SKM-1 treated with dmso at 0.1 percent for 144 hours (cell line): ENCODE results near the gene ARG2.

Source experiments
- DNase-seq: peaks from one replicate; lab custom pipeline; 2025; ENCODE audit not compliant: unreplicated experiment; lab: John Stamatoyannopoulos, UW

ARG2 gene

GRCh38 chr14:67619446-67620216 is at the start of gene ARG2:
TSS of gene ARG2 (plus strand) at chr14:67619920. CDS start at chr14:67619978, 58 bp downstream.
- DNase-seq, result peak; percentile 63

GRCh38 chr14:67570453-67570852 is 49.3 kb upstream of the ARG2 start:
- DNase-seq, result no peak

- DNase-seq, result peak; percentile 23
Measured at GRCh38 chr14:67571275-67571990, 48.3 kb upstream of the ARG2 start.

GRCh38 chr14:67571991-67572323 is 47.8 kb upstream of the ARG2 start:
- DNase-seq, result no peak

GRCh38 chr14:67572608-67573007 is 47.1 kb upstream of the ARG2 start:
- DNase-seq, result no peak

GRCh38 chr14:67573228-67574010 is 46.3 kb upstream of the ARG2 start:
- no peak for DNase-seq

GRCh38 chr14:67574156-67574555 is 45.6 kb upstream of the ARG2 start:
- DNase-seq, result no peak

- DNase-seq, result no peak
Measured at GRCh38 chr14:67574806-67575205, 44.9 kb upstream of the ARG2 start.

- DNase-seq, result no peak
Measured at GRCh38 chr14:67575684-67576083, 44.0 kb upstream of the ARG2 start.

- no peak for DNase-seq
Measured at GRCh38 chr14:67576216-67576955, 43.3 kb upstream of the ARG2 start.

- DNase-seq, result no peak
Measured at GRCh38 chr14:67577181-67577808, 42.4 kb upstream of the ARG2 start.

- no peak for DNase-seq
Measured at GRCh38 chr14:67577909-67578749, 41.6 kb upstream of the ARG2 start.

- DNase-seq, result no peak
Measured at GRCh38 chr14:67579040-67579439, 40.7 kb upstream of the ARG2 start.

- DNase-seq, result no peak
Measured at GRCh38 chr14:67579636-67580035, 40.1 kb upstream of the ARG2 start.

- DNase-seq, result no peak
Measured at GRCh38 chr14:67580336-67581171, 39.2 kb upstream of the ARG2 start.

GRCh38 chr14:67581643-67582042 is 38.1 kb upstream of the ARG2 start:
- DNase-seq, result no peak

GRCh38 chr14:67582061-67582460 is 37.7 kb upstream of the ARG2 start:
- no peak for DNase-seq

- DNase-seq, result no peak
Measured at GRCh38 chr14:67583711-67584644, 35.7 kb upstream of the ARG2 start.
